ENCODE measurements around the gene PCED1B. TPM values are rescaled to one million over a fixed set of nuclear protein-coding genes. Genes with fewer than 3 reads are reported as not detected.

The PCED1B gene
- total RNA-seq, 1 donor from 2014 or later = 55.5 TPM

GRCh38 chr12:47249719-47250357 is 170.4 kb downstream of the PCED1B start:
- peaks cover 46% of the 10 kb centered on the region for H3K36me3 Mint-ChIP-seq (ENCODE audit: low read depth)

DNA sequence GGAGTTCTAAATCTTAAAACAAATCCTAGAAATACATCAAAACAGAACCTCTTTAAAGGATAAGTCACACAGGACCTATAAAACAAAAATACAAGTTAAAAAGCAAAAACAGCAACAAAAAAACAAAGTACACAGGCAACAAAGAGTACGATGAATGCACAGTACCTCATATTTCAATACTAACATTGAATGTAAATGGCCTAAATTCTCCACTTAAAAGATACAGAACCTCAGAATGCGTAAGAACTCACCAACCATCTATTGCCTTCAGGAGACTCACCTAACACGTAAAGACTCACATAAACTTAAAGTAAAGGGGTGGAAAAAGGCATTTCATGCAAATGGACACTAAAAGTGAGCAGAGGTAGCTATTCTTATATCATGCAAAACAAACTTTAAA is 172.5 kb downstream of the PCED1B start:
- H3K4me3 Mint-ChIP-seq = no peak overlapping the region
- no peak overlapping the region for H3K27ac Mint-ChIP-seq
- no peaks in the 10 kb centered on the region for H3K27me3 Mint-ChIP-seq (ENCODE audit: insufficient read depth)
- intact Hi-C loops (cut with micrococcal nuclease) = no loop called here
- peaks cover 37% of the 10 kb centered on the region for H3K9me3 Mint-ChIP-seq
- H3K4me1 Mint-ChIP-seq (ENCODE audit: low read depth) = peaks cover 9% of the 10 kb centered on the region
- DNase-seq (ENCODE audit: low spot score) = no peak
- H3K36me3 Mint-ChIP-seq (ENCODE audit: low read depth) = peaks cover 47% of the 10 kb centered on the region

More at GRCh38 chr12:47249719-47250357, 170.4 kb downstream of the PCED1B start:
- no peaks in the 10 kb centered on the region for H3K27me3 Mint-ChIP-seq (ENCODE audit: insufficient read depth)
- no peak overlapping the region for H3K27ac Mint-ChIP-seq
- peaks cover 9% of the 10 kb centered on the region for H3K4me1 Mint-ChIP-seq (ENCODE audit: low read depth)
- no peak overlapping the region for H3K4me3 Mint-ChIP-seq
- intact Hi-C loops (cut with micrococcal nuclease) = no loop called here
- peaks cover 30% of the 10 kb centered on the region for H3K9me3 Mint-ChIP-seq
- DNase-seq (ENCODE audit: low spot score) = no peak

DNA sequence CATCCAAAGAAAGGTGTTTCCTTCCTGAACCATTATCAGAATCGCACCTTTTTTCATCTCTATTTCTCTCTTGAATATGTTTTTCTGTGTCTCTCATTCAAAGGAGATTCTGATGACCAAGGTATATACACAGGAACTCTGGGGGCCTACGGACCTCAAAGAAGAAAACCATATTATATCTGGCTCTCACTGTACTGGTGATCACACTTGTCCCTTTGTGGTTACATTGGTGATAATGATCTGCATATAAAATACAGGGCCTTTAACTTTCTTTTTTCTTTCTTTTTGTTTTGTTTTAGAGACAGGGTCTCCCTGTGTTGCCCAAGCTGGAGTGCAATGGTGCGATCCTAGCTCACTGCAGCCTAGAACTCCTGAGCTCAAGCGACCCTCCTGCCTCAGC is 185.5 kb downstream of the PCED1B start:
- no peak for DNase-seq (ENCODE audit: low spot score)
- H3K27me3 Mint-ChIP-seq (ENCODE audit: insufficient read depth) = no peaks in the 10 kb centered on the region
- peaks cover 15% of the 10 kb centered on the region for H3K9me3 Mint-ChIP-seq
- H3K36me3 Mint-ChIP-seq (ENCODE audit: low read depth) = peaks cover 13% of the 10 kb centered on the region
- intact Hi-C loops (cut with micrococcal nuclease) = no loop called here
- H3K4me3 Mint-ChIP-seq = no peak overlapping the region
- H3K27ac Mint-ChIP-seq = no peak overlapping the region
- H3K4me1 Mint-ChIP-seq (ENCODE audit: low read depth) = peaks cover 36% of the 10 kb centered on the region

DNA sequence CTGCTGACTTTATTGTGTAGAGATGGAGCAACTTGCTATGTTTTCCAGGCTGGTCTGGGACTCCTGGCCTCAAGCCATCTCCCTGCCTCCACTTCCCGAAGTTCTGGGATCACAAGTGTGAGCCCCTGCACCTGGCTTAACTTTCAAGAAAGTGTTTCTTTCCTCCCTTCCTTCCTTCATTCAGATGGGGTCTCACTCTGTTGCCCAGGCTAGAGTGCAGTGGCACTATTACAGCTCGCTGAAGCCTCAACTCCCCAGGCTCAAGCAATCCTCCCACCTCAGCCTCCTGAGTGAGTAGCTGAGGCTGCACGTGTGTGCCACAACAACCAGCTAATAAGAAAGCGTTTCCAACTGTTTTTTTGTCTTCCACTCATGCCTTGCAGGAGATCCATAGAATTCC is 186.0 kb downstream of the PCED1B start:
- intact Hi-C loops (cut with micrococcal nuclease) = no loop called here
- no peak for DNase-seq (ENCODE audit: low spot score)
- no peak overlapping the region for H3K4me3 Mint-ChIP-seq
- peaks cover 13% of the 10 kb centered on the region for H3K36me3 Mint-ChIP-seq (ENCODE audit: low read depth)
- peaks cover 15% of the 10 kb centered on the region for H3K9me3 Mint-ChIP-seq
- H3K27ac Mint-ChIP-seq = no peak overlapping the region
- no peaks in the 10 kb centered on the region for H3K27me3 Mint-ChIP-seq (ENCODE audit: insufficient read depth)
- H3K4me1 Mint-ChIP-seq (ENCODE audit: low read depth) = peaks cover 40% of the 10 kb centered on the region

DNA sequence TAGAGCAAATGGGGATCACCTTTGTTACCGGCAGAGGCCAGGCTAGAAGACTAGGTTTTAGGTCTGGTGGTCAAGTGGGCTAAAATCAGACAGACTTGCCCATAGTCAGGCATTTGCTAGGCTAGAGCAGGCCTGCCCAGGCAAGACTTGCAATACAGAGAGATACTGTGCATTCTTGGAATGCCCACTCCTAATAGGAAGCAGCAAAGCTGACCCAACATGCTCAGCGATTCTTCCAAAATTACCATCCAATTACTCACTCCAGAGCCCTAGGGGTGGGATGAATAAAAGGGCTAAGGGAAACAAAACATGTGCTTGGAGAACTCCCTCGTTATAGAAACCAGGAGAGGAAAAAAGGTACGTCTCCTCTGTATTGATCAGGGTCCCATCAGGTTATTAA is 188.2 kb downstream of the PCED1B start:
- DNase-seq (ENCODE audit: low spot score) = no peak
- Mint-ChIP-seq H3K4me3 (no peak overlapping the region), H3K36me3 (ENCODE audit: low read depth) (peaks cover 13% of the 10 kb centered on the region), H3K9me3 (peaks cover 15% of the 10 kb centered on the region), H3K4me1 (ENCODE audit: low read depth) (peaks cover 58% of the 10 kb centered on the region), H3K27ac (no peak overlapping the region), H3K27me3 (ENCODE audit: insufficient read depth) (no peaks in the 10 kb centered on the region)
- intact Hi-C loops (cut with micrococcal nuclease) = no loop called here

DNA sequence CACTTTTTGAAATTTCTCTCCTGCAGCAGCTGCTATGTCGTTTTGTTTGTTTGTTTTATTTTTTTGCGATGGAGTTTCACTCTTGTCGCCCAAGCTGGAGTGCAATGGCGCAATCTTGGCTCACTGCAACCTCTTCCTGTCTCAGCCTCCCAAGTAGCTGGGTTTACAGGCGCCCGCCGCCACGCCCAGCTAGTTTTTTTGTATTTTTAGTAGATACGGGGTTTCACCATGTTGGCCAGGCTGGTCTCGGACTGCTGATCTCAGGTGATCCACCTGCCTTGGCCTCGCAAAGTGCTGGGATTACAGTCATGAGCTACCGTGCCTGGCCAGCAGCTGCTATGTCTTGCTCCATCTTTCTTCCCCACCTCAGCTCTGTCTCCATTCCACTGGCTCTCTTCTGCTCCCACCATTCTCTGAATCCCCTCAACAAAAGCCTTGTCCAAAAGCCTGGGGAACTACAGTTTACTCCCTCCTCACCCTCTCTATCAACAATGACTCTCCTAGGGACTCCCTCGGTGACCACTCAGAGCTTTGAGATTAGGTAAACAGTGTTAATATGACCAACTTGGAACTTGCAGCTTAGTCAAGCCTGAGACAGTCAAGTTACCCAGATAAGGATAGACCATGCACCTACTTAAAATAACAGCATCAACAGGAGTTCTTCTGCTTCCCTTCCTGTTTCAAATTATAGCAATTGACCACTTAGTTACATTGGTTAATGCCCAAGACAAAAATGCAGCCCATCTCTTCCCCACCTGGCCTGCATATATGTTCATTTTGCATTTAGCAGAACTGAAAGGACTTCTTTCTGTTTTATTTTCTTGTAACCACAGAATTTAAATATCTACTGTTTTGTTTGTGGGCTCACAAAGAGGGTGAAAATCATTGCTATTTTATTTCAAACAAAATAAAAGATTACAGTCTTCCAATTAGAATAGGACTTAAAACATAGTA is 189.4 kb downstream of the PCED1B start:
- peaks cover 13% of the 10 kb centered on the region for H3K36me3 Mint-ChIP-seq (ENCODE audit: low read depth)
- intact Hi-C loops (cut with micrococcal nuclease) = no loop called here
- peaks cover 66% of the 10 kb centered on the region for H3K4me1 Mint-ChIP-seq (ENCODE audit: low read depth)
- H3K27me3 Mint-ChIP-seq (ENCODE audit: insufficient read depth) = no peaks in the 10 kb centered on the region
- peaks cover 15% of the 10 kb centered on the region for H3K9me3 Mint-ChIP-seq
- no peak for DNase-seq (ENCODE audit: low spot score)
- H3K27ac Mint-ChIP-seq = peak overlapping the region; percentile 29
- H3K4me3 Mint-ChIP-seq = peak overlapping the region; percentile 9

GRCh38 chr12:47269916-47270315 is 190.5 kb downstream of the PCED1B start:
- H3K4me1 Mint-ChIP-seq (ENCODE audit: low read depth) = peaks cover 63% of the 10 kb centered on the region
- no peak overlapping the region for H3K27ac Mint-ChIP-seq
- intact Hi-C loops (cut with micrococcal nuclease) = loop anchor here (2.0 to 10.0 kb wide), 2 partner anchors 41 to 745 kb away; no protein-coding TSS in a partner anchor
- peaks cover 8% of the 10 kb centered on the region for H3K9me3 Mint-ChIP-seq
- no peaks in the 10 kb centered on the region for H3K27me3 Mint-ChIP-seq (ENCODE audit: insufficient read depth)
- H3K36me3 Mint-ChIP-seq (ENCODE audit: low read depth) = peaks cover 7% of the 10 kb centered on the region
- DNase-seq (ENCODE audit: low spot score) = no peak
- no peak overlapping the region for H3K4me3 Mint-ChIP-seq

DNA sequence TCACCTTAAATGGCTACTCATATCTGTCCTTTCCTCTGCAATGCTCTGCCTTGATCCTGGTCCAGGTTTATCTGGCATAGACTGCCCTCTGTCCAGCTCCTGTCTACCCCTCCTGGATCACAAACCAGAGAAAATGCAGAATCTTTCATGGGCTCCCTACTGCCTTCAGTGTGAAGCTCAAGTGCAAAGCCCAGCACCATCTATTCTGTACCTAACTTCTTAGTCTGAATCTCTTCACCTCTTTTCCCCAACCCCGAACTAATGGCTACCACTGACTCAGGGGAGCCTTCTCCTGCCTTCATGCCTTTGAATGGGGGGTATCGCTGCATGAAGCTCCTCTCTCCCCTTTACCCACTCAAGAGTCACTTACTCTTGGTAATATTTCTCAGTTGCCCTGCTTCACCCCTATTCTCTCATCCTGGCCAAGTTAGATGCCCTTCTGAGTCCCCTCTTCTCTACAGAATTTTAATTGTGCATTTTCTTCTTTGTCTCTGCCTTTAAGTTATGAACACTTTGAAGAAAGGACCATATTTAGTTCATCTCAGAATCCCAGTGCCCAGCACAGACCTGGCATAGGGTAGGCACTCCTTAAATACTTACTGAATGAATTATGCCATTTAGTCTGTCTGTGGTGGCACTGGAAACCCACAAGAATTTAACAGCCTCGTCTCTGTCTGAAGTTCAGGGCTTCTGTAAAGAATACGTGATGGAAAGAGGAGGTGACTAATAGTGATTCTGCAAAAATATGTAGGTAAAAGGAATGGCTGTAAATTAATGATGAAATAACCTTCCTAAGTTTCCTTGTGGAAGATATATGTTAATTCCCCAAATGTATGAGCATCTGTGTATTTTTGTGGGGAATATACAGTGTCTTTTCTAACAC is 191.6 kb downstream of the PCED1B start:
- DNase-seq (ENCODE audit: low spot score) = no peak
- peak overlapping the region; percentile 2 for H3K4me3 Mint-ChIP-seq
- H3K36me3 Mint-ChIP-seq (ENCODE audit: low read depth) = peaks cover 3% of the 10 kb centered on the region
- intact Hi-C loops (cut with micrococcal nuclease) = loop anchor here (2.0 to 10.0 kb wide), 2 partner anchors 42 to 746 kb away; no protein-coding TSS in a partner anchor
- peaks cover 71% of the 10 kb centered on the region for H3K4me1 Mint-ChIP-seq (ENCODE audit: low read depth)
- no peaks in the 10 kb centered on the region for H3K27me3 Mint-ChIP-seq (ENCODE audit: insufficient read depth)
- peaks cover 8% of the 10 kb centered on the region for H3K9me3 Mint-ChIP-seq
- H3K27ac Mint-ChIP-seq = peak overlapping the region; percentile 76

GRCh38 chr12:47271800-47272239 is 192.4 kb downstream of the PCED1B start:
- Mint-ChIP-seq H3K9me3 (peaks cover 8% of the 10 kb centered on the region), H3K4me3 (no peak overlapping the region), H3K4me1 (ENCODE audit: low read depth) (peaks cover 79% of the 10 kb centered on the region), H3K27ac (peak overlapping the region; percentile 11), H3K27me3 (ENCODE audit: insufficient read depth) (no peaks in the 10 kb centered on the region), H3K36me3 (ENCODE audit: low read depth) (peaks cover 3% of the 10 kb centered on the region)
- no peak for DNase-seq (ENCODE audit: low spot score)
- intact Hi-C loops (cut with micrococcal nuclease) = loop anchor here (2.0 to 10.0 kb wide), 2 partner anchors 43 to 747 kb away; no protein-coding TSS in a partner anchor

- DNase-seq (ENCODE audit: low spot score) = no peak
- H3K27ac Mint-ChIP-seq = no peak overlapping the region
- H3K36me3 Mint-ChIP-seq (ENCODE audit: low read depth) = peaks cover 3% of the 10 kb centered on the region
- H3K4me1 Mint-ChIP-seq (ENCODE audit: low read depth) = peaks cover 87% of the 10 kb centered on the region
- no peaks in the 10 kb centered on the region for H3K27me3 Mint-ChIP-seq (ENCODE audit: insufficient read depth)
- H3K9me3 Mint-ChIP-seq = peaks cover 10% of the 10 kb centered on the region
- intact Hi-C loops (cut with micrococcal nuclease) = loop anchor here (10.0 kb wide), 1 partner anchor 748 kb away; no protein-coding TSS in a partner anchor
- no peak overlapping the region for H3K4me3 Mint-ChIP-seq
Observed at GRCh38 chr12:47272412-47273190, 193.2 kb downstream of the PCED1B start.

- Mint-ChIP-seq H3K9me3 (peaks cover 10% of the 10 kb centered on the region), H3K4me3 (no peak overlapping the region), H3K27me3 (ENCODE audit: insufficient read depth) (no peaks in the 10 kb centered on the region), H3K4me1 (ENCODE audit: low read depth) (peaks cover 88% of the 10 kb centered on the region), H3K36me3 (ENCODE audit: low read depth) (peaks cover 3% of the 10 kb centered on the region), H3K27ac (no peak overlapping the region)
- intact Hi-C loops (cut with micrococcal nuclease) = loop anchor here (10.0 kb wide), 1 partner anchor 748 kb away; no protein-coding TSS in a partner anchor
- DNase-seq (ENCODE audit: low spot score) = no peak
Observed at GRCh38 chr12:47273191-47273626, 193.8 kb downstream of the PCED1B start.
